ENCODE results near the gene MYO3B. TPM values are rescaled to one million over a fixed set of nuclear protein-coding genes. Genes with fewer than 3 reads are reported as not detected.

MYO3B gene
- total RNA-seq, 1 experiment from 2014 or later, result 0.63 TPM

GRCh38 chr2:170365003-170365402 lies 187.1 kb downstream of the MYO3B start:
- no peak overlapping the region for H3K27ac ChIP-seq (ENCODE audit: insufficient read length, low read depth, low read length)
- 0 out of 7 replicates have a peak, but pooled peaks cover 0 to 4% (median 0%) of the 10 kb centered on the region in 3 experiments for H3K36me3 Mint-ChIP-seq (ENCODE audit: insufficient read depth in 1 of 3, low read depth in 3 of 3)
- H3K79me2 ChIP-seq (ENCODE audit: insufficient read depth, low read length), result no peaks in the 10 kb centered on the region
- no peaks in the 10 kb centered on the region for H3K9me3 Mint-ChIP-seq
- H4K91ac ChIP-seq (ENCODE audit: insufficient read length, low read depth, low read length), result no peak overlapping the region
- no peak overlapping the region for H3K14ac ChIP-seq (ENCODE audit: insufficient read depth, low read length)
- no peak overlapping the region for H3K23ac ChIP-seq (ENCODE audit: insufficient read length, low read depth, low read length)
- H3K4me1 Mint-ChIP-seq, result peaks cover 55 to 73% of the 10 kb centered on the region in 2 experiments
- no peak for TF ChIP-seq CTCF (conservative IDR thresholded peaks at IDR 0.05)
- no peak overlapping the region for H3K4ac ChIP-seq (ENCODE audit: low read depth, low read length)
- H4K20me1 ChIP-seq (ENCODE audit: control insufficient read depth, insufficient read depth, insufficient read length), result no peaks in the 10 kb centered on the region
- no peak overlapping the region for H2BK20ac ChIP-seq (ENCODE audit: low read depth, low read length, poor library complexity, severe bottlenecking)
- H3K9ac ChIP-seq (ENCODE audit: extremely low read depth, insufficient read length, low read length), result no peak overlapping the region
- H3K27ac Mint-ChIP-seq, result no peak overlapping the region; a peak in 1 of 7 replicates
- H3K18ac ChIP-seq (ENCODE audit: insufficient read length, low read depth, low read length), result no peak overlapping the region
- no peaks in the 10 kb centered on the region; the same call in 1 of the 2 replicates for H3K27me3 ChIP-seq (ENCODE audit: insufficient read depth, low read length)
- no peaks in the 10 kb centered on the region for H3K79me1 ChIP-seq (ENCODE audit: insufficient read depth, low read depth, low read length, poor library complexity, severe bottlenecking)
- H3K4me3 Mint-ChIP-seq, result no peak overlapping the region
- H3K9me3 ChIP-seq (ENCODE audit: control insufficient read depth, low read depth, low read length), result no peaks in the 10 kb centered on the region
- no peak overlapping the region for H3T11ph ChIP-seq (ENCODE audit: low read length)
- H3K56ac ChIP-seq (ENCODE audit: insufficient read length, low read depth, low read length), result no peak overlapping the region
- no peak overlapping the region for H3K4me2 ChIP-seq (ENCODE audit: insufficient read depth, insufficient read length, low read length)
- H2AFZ ChIP-seq (ENCODE audit: low read length), result peak overlapping the region; percentile 63
- no peak overlapping the region for H2BK120ac ChIP-seq (ENCODE audit: low read depth, low read length, poor library complexity, severe bottlenecking)
- H2AK5ac ChIP-seq (ENCODE audit: insufficient read length, low read length), result no peak overlapping the region
- no peak for DNase-seq
- no peak overlapping the region for H4K8ac ChIP-seq (replicated peaks; ENCODE audit: insufficient read length, low read depth, low read length)
- H2BK15ac ChIP-seq (ENCODE audit: low read depth, low read length), result no peak overlapping the region
- no peak overlapping the region for H2BK5ac ChIP-seq (ENCODE audit: insufficient read length, low read length)
- peaks cover 13% of the 10 kb centered on the region; the same call in 1 of the 2 replicates for H3K4me1 ChIP-seq (ENCODE audit: insufficient read depth, low read length)
- H3K23me2 ChIP-seq (ENCODE audit: insufficient read length, low read depth, low read length, poor library complexity, severe bottlenecking), result no peaks in the 10 kb centered on the region
- WGBS (ENCODE audit: extremely low coverage, insufficient read length, low lambda C conversion rate), result no CpG with 5 or more reads among the region's 6 CpGs
- H4K5ac ChIP-seq (ENCODE audit: insufficient read length, low read depth, low read length), result no peak overlapping the region
- H2BK12ac ChIP-seq (ENCODE audit: insufficient read length, low read depth, low read length), result no peak overlapping the region
- no peaks in the 10 kb centered on the region; the same call in 1 of the 2 replicates for H3K27me3 Mint-ChIP-seq (ENCODE audit: low read depth)

Measured in H9 (cell line).